Measurements from ENCODE around the gene MYH6. TPM values are rescaled to one million over a fixed set of nuclear protein-coding genes. Genes with fewer than 3 reads are reported as not detected.

The MYH6 gene
- total and polyA plus RNA-seq, 2 of the 13 experiments (the other 11 are each of a cell fraction or from before 2014, with no cell fraction given): 0.01 TPM; not detected in 1

DNA sequence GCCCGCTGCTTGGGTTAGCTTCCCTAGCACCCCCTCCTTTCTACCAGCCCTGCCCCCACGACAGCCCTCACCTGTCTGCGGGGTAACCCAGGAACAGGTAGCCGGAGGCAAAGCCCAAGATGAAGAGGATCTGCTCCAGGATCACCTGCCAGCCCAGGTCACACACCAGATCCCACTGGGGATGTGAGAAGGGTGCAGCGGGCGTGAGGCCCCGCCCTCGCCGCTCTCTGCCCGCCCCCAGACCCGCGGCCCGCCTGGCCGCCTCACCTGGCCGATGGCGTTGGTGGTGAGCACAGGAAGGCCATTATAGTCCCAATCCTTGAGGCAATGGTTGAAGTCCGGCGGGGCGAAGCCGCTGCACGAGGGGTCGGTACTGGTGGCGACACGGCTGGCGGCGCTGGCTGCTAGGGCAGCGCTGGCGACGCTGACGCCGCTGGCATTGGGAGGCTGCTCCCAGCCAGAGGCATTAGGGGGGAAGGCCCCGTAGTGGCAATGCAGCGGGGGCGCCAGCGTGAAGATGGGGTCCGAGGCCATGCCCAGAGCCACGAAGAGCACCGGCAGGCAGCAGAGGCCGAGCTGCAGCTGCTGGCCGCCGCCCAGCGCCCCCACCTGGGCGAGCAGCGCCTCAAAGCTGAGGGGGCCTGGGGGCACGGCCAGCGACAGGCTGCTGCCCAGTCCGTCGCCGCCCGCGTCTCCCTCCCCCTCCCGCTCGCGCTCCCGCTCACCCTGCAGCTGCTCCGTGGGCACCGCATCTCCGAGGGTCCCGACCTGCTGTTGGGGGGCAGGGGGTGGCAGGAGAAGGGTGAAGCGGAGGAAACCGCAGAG is 56.2 kb downstream of the MYH6 start (continued):
- TF ChIP-seq, protein P1, sequence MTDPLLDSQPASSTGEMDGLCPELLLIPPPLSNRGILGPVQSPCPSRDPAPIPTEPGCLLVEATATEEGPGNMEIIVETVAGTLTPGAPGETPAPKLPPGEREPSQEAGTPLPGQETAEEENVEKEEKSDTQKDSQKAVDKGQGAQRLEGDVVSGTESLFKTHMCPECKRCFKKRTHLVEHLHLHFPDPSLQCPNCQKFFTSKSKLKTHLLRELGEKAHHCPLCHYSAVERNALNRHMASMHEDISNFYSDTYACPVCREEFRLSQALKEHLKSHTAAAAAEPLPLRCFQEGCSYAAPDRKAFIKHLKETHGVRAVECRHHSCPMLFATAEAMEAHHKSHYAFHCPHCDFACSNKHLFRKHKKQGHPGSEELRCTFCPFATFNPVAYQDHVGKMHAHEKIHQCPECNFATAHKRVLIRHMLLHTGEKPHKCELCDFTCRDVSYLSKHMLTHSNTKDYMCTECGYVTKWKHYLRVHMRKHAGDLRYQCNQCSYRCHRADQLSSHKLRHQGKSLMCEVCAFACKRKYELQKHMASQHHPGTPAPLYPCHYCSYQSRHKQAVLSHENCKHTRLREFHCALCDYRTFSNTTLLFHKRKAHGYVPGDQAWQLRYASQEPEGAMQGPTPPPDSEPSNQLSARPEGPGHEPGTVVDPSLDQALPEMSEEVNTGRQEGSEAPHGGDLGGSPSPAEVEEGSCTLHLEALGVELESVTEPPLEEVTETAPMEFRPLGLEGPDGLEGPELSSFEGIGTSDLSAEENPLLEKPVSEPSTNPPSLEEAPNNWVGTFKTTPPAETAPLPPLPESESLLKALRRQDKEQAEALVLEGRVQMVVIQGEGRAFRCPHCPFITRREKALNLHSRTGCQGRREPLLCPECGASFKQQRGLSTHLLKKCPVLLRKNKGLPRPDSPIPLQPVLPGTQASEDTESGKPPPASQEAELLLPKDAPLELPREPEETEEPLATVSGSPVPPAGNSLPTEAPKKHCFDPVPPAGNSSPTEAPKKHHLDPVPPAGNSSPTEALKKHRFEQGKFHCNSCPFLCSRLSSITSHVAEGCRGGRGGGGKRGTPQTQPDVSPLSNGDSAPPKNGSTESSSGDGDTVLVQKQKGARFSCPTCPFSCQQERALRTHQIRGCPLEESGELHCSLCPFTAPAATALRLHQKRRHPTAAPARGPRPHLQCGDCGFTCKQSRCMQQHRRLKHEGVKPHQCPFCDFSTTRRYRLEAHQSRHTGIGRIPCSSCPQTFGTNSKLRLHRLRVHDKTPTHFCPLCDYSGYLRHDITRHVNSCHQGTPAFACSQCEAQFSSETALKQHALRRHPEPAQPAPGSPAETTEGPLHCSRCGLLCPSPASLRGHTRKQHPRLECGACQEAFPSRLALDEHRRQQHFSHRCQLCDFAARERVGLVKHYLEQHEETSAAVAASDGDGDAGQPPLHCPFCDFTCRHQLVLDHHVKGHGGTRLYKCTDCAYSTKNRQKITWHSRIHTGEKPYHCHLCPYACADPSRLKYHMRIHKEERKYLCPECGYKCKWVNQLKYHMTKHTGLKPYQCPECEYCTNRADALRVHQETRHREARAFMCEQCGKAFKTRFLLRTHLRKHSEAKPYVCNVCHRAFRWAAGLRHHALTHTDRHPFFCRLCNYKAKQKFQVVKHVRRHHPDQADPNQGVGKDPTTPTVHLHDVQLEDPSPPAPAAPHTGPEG (CRISPR knock-in tag; IDR thresholded peaks at IDR 0.05): no peak
- TF ChIP-seq, protein P2, sequence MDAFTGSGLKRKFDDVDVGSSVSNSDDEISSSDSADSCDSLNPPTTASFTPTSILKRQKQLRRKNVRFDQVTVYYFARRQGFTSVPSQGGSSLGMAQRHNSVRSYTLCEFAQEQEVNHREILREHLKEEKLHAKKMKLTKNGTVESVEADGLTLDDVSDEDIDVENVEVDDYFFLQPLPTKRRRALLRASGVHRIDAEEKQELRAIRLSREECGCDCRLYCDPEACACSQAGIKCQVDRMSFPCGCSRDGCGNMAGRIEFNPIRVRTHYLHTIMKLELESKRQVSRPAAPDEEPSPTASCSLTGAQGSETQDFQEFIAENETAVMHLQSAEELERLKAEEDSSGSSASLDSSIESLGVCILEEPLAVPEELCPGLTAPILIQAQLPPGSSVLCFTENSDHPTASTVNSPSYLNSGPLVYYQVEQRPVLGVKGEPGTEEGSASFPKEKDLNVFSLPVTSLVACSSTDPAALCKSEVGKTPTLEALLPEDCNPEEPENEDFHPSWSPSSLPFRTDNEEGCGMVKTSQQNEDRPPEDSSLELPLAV (CRISPR knock-in tag; conservative IDR thresholded peaks at IDR 0.05; ENCODE audit: low read depth): no peak
- no peak for TF ChIP-seq SSRP1 (CRISPR knock-in tag; IDR thresholded peaks at IDR 0.05)
- TF ChIP-seq, protein P3, sequence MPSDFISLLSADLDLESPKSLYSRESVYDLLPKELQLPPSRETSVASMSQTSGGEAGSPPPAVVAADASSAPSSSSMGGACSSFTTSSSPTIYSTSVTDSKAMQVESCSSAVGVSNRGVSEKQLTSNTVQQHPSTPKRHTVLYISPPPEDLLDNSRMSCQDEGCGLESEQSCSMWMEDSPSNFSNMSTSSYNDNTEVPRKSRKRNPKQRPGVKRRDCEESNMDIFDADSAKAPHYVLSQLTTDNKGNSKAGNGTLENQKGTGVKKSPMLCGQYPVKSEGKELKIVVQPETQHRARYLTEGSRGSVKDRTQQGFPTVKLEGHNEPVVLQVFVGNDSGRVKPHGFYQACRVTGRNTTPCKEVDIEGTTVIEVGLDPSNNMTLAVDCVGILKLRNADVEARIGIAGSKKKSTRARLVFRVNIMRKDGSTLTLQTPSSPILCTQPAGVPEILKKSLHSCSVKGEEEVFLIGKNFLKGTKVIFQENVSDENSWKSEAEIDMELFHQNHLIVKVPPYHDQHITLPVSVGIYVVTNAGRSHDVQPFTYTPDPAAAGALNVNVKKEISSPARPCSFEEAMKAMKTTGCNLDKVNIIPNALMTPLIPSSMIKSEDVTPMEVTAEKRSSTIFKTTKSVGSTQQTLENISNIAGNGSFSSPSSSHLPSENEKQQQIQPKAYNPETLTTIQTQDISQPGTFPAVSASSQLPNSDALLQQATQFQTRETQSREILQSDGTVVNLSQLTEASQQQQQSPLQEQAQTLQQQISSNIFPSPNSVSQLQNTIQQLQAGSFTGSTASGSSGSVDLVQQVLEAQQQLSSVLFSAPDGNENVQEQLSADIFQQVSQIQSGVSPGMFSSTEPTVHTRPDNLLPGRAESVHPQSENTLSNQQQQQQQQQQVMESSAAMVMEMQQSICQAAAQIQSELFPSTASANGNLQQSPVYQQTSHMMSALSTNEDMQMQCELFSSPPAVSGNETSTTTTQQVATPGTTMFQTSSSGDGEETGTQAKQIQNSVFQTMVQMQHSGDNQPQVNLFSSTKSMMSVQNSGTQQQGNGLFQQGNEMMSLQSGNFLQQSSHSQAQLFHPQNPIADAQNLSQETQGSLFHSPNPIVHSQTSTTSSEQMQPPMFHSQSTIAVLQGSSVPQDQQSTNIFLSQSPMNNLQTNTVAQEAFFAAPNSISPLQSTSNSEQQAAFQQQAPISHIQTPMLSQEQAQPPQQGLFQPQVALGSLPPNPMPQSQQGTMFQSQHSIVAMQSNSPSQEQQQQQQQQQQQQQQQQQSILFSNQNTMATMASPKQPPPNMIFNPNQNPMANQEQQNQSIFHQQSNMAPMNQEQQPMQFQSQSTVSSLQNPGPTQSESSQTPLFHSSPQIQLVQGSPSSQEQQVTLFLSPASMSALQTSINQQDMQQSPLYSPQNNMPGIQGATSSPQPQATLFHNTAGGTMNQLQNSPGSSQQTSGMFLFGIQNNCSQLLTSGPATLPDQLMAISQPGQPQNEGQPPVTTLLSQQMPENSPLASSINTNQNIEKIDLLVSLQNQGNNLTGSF (CRISPR knock-in tag; IDR thresholded peaks at IDR 0.05): no peak; the same call in 1 of the 2 replicates
- TF ChIP-seq, protein P4, sequence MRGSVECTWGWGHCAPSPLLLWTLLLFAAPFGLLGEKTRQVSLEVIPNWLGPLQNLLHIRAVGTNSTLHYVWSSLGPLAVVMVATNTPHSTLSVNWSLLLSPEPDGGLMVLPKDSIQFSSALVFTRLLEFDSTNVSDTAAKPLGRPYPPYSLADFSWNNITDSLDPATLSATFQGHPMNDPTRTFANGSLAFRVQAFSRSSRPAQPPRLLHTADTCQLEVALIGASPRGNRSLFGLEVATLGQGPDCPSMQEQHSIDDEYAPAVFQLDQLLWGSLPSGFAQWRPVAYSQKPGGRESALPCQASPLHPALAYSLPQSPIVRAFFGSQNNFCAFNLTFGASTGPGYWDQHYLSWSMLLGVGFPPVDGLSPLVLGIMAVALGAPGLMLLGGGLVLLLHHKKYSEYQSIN (CRISPR knock-in tag; IDR thresholded peaks at IDR 0.05; ENCODE audit: borderline replicate concordance): no peak
- TF ChIP-seq SRSF1 (optimal IDR thresholded peaks at IDR 0.05; ENCODE audit: low read depth, low read length): peak; percentile 36
- TF ChIP-seq, protein P5, sequence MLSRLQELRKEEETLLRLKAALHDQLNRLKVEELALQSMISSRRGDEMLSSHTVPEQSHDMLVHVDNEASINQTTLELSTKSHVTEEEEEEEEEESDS (CRISPR knock-in tag; IDR thresholded peaks at IDR 0.05; ENCODE audit: borderline replicate concordance): no peak
- no peak for TF ChIP-seq HIVEP1 (CRISPR knock-in tag; IDR thresholded peaks at IDR 0.05)
- TF ChIP-seq SAP130 (CRISPR knock-in tag; IDR thresholded peaks at IDR 0.05; ENCODE audit: low read depth): no peak
- TF ChIP-seq HNRNPK (IDR thresholded peaks at IDR 0.05; ENCODE audit: low read depth, low read length, poor library complexity, severe bottlenecking): no peak
